Measurements from ENCODE around the gene NELL1.

NELL1 gene

GRCh38 chr11:20668131-20668809, 1.1 kb upstream of the NELL1 start:
- no peak for DNase-seq (ENCODE audit: low read depth in 2 of 2)

- DNase-seq (ENCODE audit: low read depth in 2 of 2): no peak
Observed at GRCh38 chr11:20669820-20670684, 666 bp downstream of the NELL1 start.

- no peak for DNase-seq (ENCODE audit: low read depth in 2 of 2)
Observed at GRCh38 chr11:20670932-20671403, 1.6 kb downstream of the NELL1 start.

- no peak for DNase-seq (ENCODE audit: low read depth in 2 of 2)
Observed at GRCh38 chr11:20671856-20672546, 2.6 kb downstream of the NELL1 start.

- no peak for DNase-seq (ENCODE audit: low read depth in 2 of 2)
Observed at GRCh38 chr11:20672575-20672974, 3.2 kb downstream of the NELL1 start.

GRCh38 chr11:20676658-20677057, 7.3 kb downstream of the NELL1 start:
- DNase-seq (ENCODE audit: low read depth in 2 of 2): no peak

- DNase-seq (ENCODE audit: low read depth in 2 of 2): no peak
Observed at GRCh38 chr11:20688761-20689160, 19.4 kb downstream of the NELL1 start.

- no peak for DNase-seq (ENCODE audit: low read depth in 2 of 2)
Observed at GRCh38 chr11:20707876-20708275, 38.5 kb downstream of the NELL1 start.

GRCh38 chr11:20712912-20713311, 43.5 kb downstream of the NELL1 start:
- no peak for DNase-seq (ENCODE audit: low read depth in 2 of 2)

- DNase-seq (ENCODE audit: low read depth in 2 of 2): no peak
Observed at GRCh38 chr11:20715464-20715863, 46.1 kb downstream of the NELL1 start.

- DNase-seq (ENCODE audit: low read depth in 2 of 2): no peak
Observed at GRCh38 chr11:20715931-20716330, 46.5 kb downstream of the NELL1 start.

- DNase-seq (ENCODE audit: low read depth in 2 of 2): no peak
Observed at GRCh38 chr11:20719821-20720220, 50.4 kb downstream of the NELL1 start.

- no peak for DNase-seq (ENCODE audit: low read depth in 2 of 2)
Observed at GRCh38 chr11:20723366-20723765, 54.0 kb downstream of the NELL1 start.

- DNase-seq (ENCODE audit: low read depth in 2 of 2): no peak
Observed at GRCh38 chr11:20729597-20730105, 60.3 kb downstream of the NELL1 start.

- no peak for DNase-seq (ENCODE audit: low read depth in 2 of 2)
Observed at GRCh38 chr11:20731676-20732215, 62.4 kb downstream of the NELL1 start.

GRCh38 chr11:20739107-20739506, 69.7 kb downstream of the NELL1 start:
- no peak for DNase-seq (ENCODE audit: low read depth in 2 of 2)

- no peak for DNase-seq (ENCODE audit: low read depth in 2 of 2)
Observed at GRCh38 chr11:20739577-20739976, 70.2 kb downstream of the NELL1 start.

GRCh38 chr11:20754933-20755332, 85.5 kb downstream of the NELL1 start:
- no peak for DNase-seq (ENCODE audit: low read depth in 2 of 2)

- no peak for DNase-seq (ENCODE audit: low read depth in 2 of 2)
Observed at GRCh38 chr11:20759541-20759940, 90.2 kb downstream of the NELL1 start.

GRCh38 chr11:20760811-20761210, 91.4 kb downstream of the NELL1 start:
- no peak for DNase-seq (ENCODE audit: low read depth in 2 of 2)

GRCh38 chr11:20762116-20762844, 92.9 kb downstream of the NELL1 start:
- DNase-seq (ENCODE audit: low read depth in 2 of 2): no peak
